Endodermal cell (in vitro differentiated cells): ENCODE data around the gene VWA8. TPM values are rescaled to one million over a fixed set of nuclear protein-coding genes. Genes with fewer than 3 reads are reported as not detected.

Experiments
- DNase-seq: peaks from one replicate; pipeline ENCODE4 v3.0.0-alpha.2; 2017
- H3K27ac ChIP-seq: 2 replicates; pipeline ENCODE4 v1.5.1; 2013; ENCODE audit warnings: mild to moderate bottlenecking, low read depth, low read length, moderate library complexity
- H3K27me3 ChIP-seq: 2 replicates; pipeline ENCODE4 v1.6.1; 2013; ENCODE audit warnings: mild to moderate bottlenecking, low read length, moderate library complexity; ENCODE audit not compliant: insufficient read depth, control insufficient read depth, poor library complexity, severe bottlenecking
- H3K36me3 ChIP-seq: 2 replicates; pipeline ENCODE4 v1.7.0; 2013; ENCODE audit warnings: mild to moderate bottlenecking, low read length, moderate library complexity; ENCODE audit not compliant: control insufficient read depth, insufficient read depth
- H3K4me1 ChIP-seq: one replicate; pipeline ENCODE4 v1.7.0; 2013; ENCODE audit warnings: low read length; ENCODE audit not compliant: control insufficient read depth, insufficient read depth
- H3K4me3 ChIP-seq: 2 replicates; pipeline ENCODE4 v1.5.1; 2013; ENCODE audit warnings: mild to moderate bottlenecking, low read length, moderate library complexity
- H3K9ac ChIP-seq: 2 replicates; pipeline ENCODE4 v1.6.1; 2013; ENCODE audit warnings: mild to moderate bottlenecking, low read length, moderate library complexity; ENCODE audit not compliant: poor library complexity, severe bottlenecking; ENCODE audit errors: extremely low read depth
- H3K9me3 ChIP-seq: 2 replicates; pipeline ENCODE4 v1.6.1; 2013; ENCODE audit warnings: mild to moderate bottlenecking, low read length, moderate library complexity; ENCODE audit not compliant: control insufficient read depth
- H3K27ac Mint-ChIP-seq: 2 replicates; pipeline ENCODE4 v1.8.0; 2020; ENCODE audit warnings: mixed read lengths
- H3K27me3 Mint-ChIP-seq: 2 replicates; pipeline ENCODE4 v1.8.0; 2021; ENCODE audit warnings: mild to moderate bottlenecking, mixed read lengths; ENCODE audit not compliant: insufficient read depth
- H3K36me3 Mint-ChIP-seq: 2 replicates; pipeline ENCODE4 v1.8.0; 2020; ENCODE audit warnings: low read depth, mixed read lengths
- H3K4me1 Mint-ChIP-seq: 2 replicates; pipeline ENCODE4 v1.8.0; 2020; ENCODE audit warnings: mixed read lengths
- H3K4me3 Mint-ChIP-seq: 2 replicates; pipeline ENCODE4 v1.8.0; 2020; ENCODE audit warnings: mild to moderate bottlenecking, moderate library complexity, mixed read lengths
- H3K9me3 Mint-ChIP-seq: 2 replicates; pipeline ENCODE4 v1.8.0; 2020; ENCODE audit warnings: mild to moderate bottlenecking, mixed read lengths
- CTCF ChIP-seq: fragments of 200-600 bp; sonication (generic); conservative IDR thresholded peaks from 2 replicates; pipeline ENCODE4 v1.5.0; 2021; ENCODE audit warnings: antibody characterized with exemption, mild to moderate bottlenecking
- WGBS, 2 experiments: methylation state at CpG; one replicate each; pipeline versions ENCODE4 v1.1.5 to v1.1.7; 2013; ENCODE audit warnings: missing lambda C conversion rate in 2 of 2, mixed read lengths in 1 of 2; ENCODE audit not compliant: insufficient coverage in 1 of 2, insufficient read length in 1 of 2; 5-methylcytosine and 5-hydroxymethylcytosine counted together
- total RNA-seq, 2 donors: library from RNA; stranded (reverse); fragmentation: NEBNext Ultra II Directional in 1 of 2; extraction: Animal tissue kit (Norgen Biotek cat#: 25700) in 1 of 2; gene quantifications; 2 replicates in 1 of 2; 3 replicates in 1 of 2; pipeline ENCODE4 v1.2.1, GENCODE V29; 2021

Gene VWA8
- total RNA-seq, 2 donors from 2014 or later: 24.6 to 25.6 TPM

DNA sequence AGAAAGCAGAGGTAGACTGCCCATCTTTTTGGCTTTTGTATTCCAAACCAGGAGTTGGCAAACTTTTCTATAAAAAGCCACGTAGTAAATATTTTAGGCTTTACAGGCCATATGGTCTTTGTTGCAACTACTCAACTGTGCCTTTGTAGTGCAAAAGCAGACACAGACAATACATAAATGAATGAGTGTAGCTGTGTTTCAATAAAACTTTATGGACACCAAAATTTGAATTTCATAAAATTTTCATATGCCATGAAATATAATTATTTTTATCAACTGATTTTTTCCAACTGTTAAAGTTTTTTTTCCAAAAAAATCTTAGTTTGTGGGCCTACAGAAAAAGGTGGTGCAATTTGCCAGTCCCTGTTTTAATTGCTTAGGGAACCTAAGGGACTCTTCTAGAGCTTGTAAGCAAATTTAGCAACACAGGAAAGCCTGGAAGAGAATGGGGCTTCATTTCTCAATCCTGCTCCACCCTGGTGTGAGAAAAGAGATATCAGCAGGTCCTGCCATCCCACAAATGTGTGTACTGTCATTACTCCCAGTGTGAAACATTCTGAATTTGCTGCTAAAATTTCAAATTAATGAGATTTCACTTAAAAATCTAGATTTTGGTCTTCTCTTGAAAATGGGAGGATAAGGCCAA lies 309.4 kb downstream of the VWA8 start:
- 100% methylated on average over 1 of the region's 1 CpG for WGBS, 2 experiments
- no peaks in the 10 kb centered on the region for H3K27me3 ChIP-seq
- H3K36me3 ChIP-seq: no peaks in the 10 kb centered on the region
- H3K36me3 Mint-ChIP-seq: peaks cover 9% of the 10 kb centered on the region
- H3K27ac ChIP-seq: no peak overlapping the region
- no peak overlapping the region for H3K4me3 Mint-ChIP-seq
- H3K4me1 Mint-ChIP-seq: peaks cover 22% of the 10 kb centered on the region
- no peaks in the 10 kb centered on the region for H3K27me3 Mint-ChIP-seq
- H3K9me3 Mint-ChIP-seq: peaks cover 9% of the 10 kb centered on the region
- DNase-seq: no peak
- H3K9ac ChIP-seq: no peak overlapping the region
- peaks cover 4% of the 10 kb centered on the region for H3K4me1 ChIP-seq
- no peak overlapping the region for H3K4me3 ChIP-seq
- H3K9me3 ChIP-seq: no peaks in the 10 kb centered on the region
- no peak for TF ChIP-seq CTCF
- H3K27ac Mint-ChIP-seq: peak overlapping the region; percentile 53

GRCh38 chr13:41650706-41651105 lies 310.2 kb downstream of the VWA8 start:
- Mint-ChIP-seq H3K4me1 (peaks cover 22% of the 10 kb centered on the region), H3K9me3 (peaks cover 9% of the 10 kb centered on the region), H3K36me3 (peaks cover 9% of the 10 kb centered on the region), H3K4me3 (no peak overlapping the region), H3K27me3 (no peaks in the 10 kb centered on the region), H3K27ac (no peak overlapping the region)
- WGBS, 2 experiments: 56 to 93% methylated on average over 1 to 2 of the region's 2 CpGs
- peaks cover 4% of the 10 kb centered on the region for H3K4me1 ChIP-seq
- no peak for TF ChIP-seq CTCF
- no peaks in the 10 kb centered on the region for H3K27me3 ChIP-seq
- no peaks in the 10 kb centered on the region for H3K9me3 ChIP-seq
- DNase-seq: no peak
- H3K4me3 ChIP-seq: no peak overlapping the region
- no peak overlapping the region for H3K9ac ChIP-seq
- no peak overlapping the region for H3K27ac ChIP-seq
- H3K36me3 ChIP-seq: no peaks in the 10 kb centered on the region

DNA sequence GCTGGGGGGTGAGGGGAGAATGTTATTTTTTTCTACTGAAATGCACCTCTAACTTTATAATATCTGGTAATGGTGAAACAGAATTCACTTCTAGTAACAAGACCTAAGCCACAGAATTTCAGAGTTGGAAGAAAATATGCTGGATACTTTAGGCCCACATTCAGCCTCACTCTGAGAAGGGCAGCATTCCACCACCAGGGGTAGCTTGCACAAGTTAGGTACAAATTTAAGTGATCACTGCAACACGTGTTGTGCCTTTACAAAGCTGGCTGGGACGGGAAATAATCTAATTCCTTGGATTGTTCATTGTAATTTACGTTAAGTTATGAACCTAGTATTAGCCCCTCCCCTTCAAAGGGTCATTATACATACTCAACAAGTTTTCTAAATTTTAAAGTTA lies 311.2 kb downstream of the VWA8 start:
- no peak overlapping the region for H3K9ac ChIP-seq
- H3K27ac ChIP-seq: no peak overlapping the region
- no peaks in the 10 kb centered on the region for H3K27me3 ChIP-seq
- Mint-ChIP-seq H3K36me3 (peaks cover 6% of the 10 kb centered on the region), H3K27ac (no peak overlapping the region), H3K4me1 (peaks cover 22% of the 10 kb centered on the region), H3K9me3 (peaks cover 7% of the 10 kb centered on the region), H3K27me3 (no peaks in the 10 kb centered on the region), H3K4me3 (no peak overlapping the region)
- H3K4me1 ChIP-seq: peaks cover 4% of the 10 kb centered on the region
- TF ChIP-seq CTCF: peak; percentile 80
- H3K9me3 ChIP-seq: no peaks in the 10 kb centered on the region
- no peaks in the 10 kb centered on the region for H3K36me3 ChIP-seq
- WGBS, 2 experiments: 60 to 83% methylated on average over 2 to 3 of the region's 3 CpGs
- H3K4me3 ChIP-seq: no peak overlapping the region
- peak; percentile 62 for DNase-seq
